Ishikawa (cell line): ENCODE data around the gene CROCC.

ENCODE experiments used
- CEBPB ChIP-seq: IDR thresholded peaks from 2 replicates; pipeline ENCODE4 v1.6.1; 2012
- CREB1 ChIP-seq: IDR thresholded peaks from 2 replicates; pipeline ENCODE4 v1.6.1; 2012; ENCODE audit warnings: low read depth
- EGR1 ChIP-seq: IDR thresholded peaks from 2 replicates; pipeline ENCODE4 v1.6.1; 2012
- EP300 ChIP-seq: IDR thresholded peaks from 2 replicates; pipeline ENCODE4 v1.6.1; 2012; ENCODE audit warnings: borderline replicate concordance
- FOXM1 ChIP-seq: IDR thresholded peaks from 2 replicates; pipeline ENCODE4 v1.6.1; 2012; ENCODE audit warnings: low read depth, borderline replicate concordance
- NFIC ChIP-seq: IDR thresholded peaks from 2 replicates; pipeline ENCODE4 v1.6.1; 2012
- RAD21 ChIP-seq: IDR thresholded peaks from 2 replicates; pipeline ENCODE4 v1.6.1; 2012; ENCODE audit warnings: low read depth
- TAF1 ChIP-seq: IDR thresholded peaks from 2 replicates; pipeline ENCODE4 v1.6.1; 2012; ENCODE audit warnings: low read depth, mild to moderate bottlenecking
- TCF12 ChIP-seq: IDR thresholded peaks from 2 replicates; pipeline ENCODE4 v1.6.1; 2012; ENCODE audit warnings: low read depth
- TEAD4 ChIP-seq: IDR thresholded peaks from 2 replicates; pipeline ENCODE4 v1.6.1; 2012
- YY1 ChIP-seq: IDR thresholded peaks from 2 replicates; pipeline ENCODE4 v1.6.1; 2012; ENCODE audit warnings: low read depth
- TF ChIP-seq, protein P1 (sequence below): IDR thresholded peaks from 2 replicates; pipeline ENCODE4 v1.6.1; 2012; ENCODE audit warnings: low read depth, mild to moderate bottlenecking
- TF ChIP-seq, protein P2 (sequence below): IDR thresholded peaks from 2 replicates; pipeline ENCODE4 v1.6.1; 2012
- TF ChIP-seq, protein P3 (sequence below): IDR thresholded peaks from 2 replicates; pipeline ENCODE4 v1.6.1; 2012

DNA sequence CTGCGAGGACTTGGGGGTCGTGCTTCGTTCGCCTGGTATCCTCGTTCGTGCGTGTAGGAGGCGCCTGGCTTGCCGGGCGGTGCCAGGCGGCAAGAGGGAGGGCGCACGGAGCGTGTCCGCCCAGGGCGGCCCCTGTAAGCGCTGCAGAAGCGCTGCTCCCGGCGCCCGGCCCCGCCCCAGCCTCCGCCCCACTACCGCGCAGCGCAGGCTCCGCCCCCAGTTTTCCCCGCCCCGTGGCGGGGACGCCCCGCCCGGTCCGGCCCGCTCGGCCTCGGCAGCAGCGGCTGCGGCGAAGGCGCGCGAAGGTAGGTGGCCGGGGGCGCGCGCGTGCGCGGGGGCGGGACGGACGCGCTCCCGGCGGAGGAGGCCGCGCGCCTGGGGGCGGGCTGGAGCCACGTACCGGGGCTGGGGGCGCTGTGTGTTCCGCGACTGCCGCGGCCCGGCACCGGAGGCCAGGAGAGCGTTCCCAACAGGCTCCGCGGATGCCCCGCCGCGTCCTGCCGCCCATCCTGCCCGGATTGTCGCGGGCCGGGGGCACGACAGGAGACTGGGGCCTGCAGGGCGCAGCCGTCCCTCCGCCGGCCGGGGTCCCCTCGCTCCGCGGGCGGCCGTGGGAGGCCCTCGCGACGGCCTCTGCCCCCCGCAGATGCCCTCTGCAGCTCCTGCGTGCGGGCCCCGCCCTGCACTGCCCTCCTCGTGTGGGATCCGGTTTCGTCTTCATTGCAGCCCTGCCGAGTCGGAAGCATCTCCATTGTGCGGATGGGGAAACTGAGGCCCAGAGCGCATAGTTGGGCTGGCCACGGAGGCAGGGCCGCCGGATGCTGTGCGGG lies 7.7 kb upstream of the CROCC start:
- TF ChIP-seq YY1: no peak
- no peak for TF ChIP-seq CREB1
- TF ChIP-seq, protein P1, sequence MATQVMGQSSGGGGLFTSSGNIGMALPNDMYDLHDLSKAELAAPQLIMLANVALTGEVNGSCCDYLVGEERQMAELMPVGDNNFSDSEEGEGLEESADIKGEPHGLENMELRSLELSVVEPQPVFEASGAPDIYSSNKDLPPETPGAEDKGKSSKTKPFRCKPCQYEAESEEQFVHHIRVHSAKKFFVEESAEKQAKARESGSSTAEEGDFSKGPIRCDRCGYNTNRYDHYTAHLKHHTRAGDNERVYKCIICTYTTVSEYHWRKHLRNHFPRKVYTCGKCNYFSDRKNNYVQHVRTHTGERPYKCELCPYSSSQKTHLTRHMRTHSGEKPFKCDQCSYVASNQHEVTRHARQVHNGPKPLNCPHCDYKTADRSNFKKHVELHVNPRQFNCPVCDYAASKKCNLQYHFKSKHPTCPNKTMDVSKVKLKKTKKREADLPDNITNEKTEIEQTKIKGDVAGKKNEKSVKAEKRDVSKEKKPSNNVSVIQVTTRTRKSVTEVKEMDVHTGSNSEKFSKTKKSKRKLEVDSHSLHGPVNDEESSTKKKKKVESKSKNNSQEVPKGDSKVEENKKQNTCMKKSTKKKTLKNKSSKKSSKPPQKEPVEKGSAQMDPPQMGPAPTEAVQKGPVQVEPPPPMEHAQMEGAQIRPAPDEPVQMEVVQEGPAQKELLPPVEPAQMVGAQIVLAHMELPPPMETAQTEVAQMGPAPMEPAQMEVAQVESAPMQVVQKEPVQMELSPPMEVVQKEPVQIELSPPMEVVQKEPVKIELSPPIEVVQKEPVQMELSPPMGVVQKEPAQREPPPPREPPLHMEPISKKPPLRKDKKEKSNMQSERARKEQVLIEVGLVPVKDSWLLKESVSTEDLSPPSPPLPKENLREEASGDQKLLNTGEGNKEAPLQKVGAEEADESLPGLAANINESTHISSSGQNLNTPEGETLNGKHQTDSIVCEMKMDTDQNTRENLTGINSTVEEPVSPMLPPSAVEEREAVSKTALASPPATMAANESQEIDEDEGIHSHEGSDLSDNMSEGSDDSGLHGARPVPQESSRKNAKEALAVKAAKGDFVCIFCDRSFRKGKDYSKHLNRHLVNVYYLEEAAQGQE: no peak
- TF ChIP-seq, protein P2, sequence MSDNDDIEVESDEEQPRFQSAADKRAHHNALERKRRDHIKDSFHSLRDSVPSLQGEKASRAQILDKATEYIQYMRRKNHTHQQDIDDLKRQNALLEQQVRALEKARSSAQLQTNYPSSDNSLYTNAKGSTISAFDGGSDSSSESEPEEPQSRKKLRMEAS: peak; percentile 96
- TF ChIP-seq, protein P3, sequence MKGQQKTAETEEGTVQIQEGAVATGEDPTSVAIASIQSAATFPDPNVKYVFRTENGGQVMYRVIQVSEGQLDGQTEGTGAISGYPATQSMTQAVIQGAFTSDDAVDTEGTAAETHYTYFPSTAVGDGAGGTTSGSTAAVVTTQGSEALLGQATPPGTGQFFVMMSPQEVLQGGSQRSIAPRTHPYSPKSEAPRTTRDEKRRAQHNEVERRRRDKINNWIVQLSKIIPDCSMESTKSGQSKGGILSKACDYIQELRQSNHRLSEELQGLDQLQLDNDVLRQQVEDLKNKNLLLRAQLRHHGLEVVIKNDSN: no peak
- TF ChIP-seq RAD21: no peak
- TF ChIP-seq EP300: no peak
- no peak for TF ChIP-seq TEAD4
- TF ChIP-seq CEBPB: no peak
- TF ChIP-seq TAF1: peak; percentile 35; the same call in 1 of the 2 replicates
- TF ChIP-seq NFIC: no peak
- TF ChIP-seq EGR1: peak; percentile 72
- no peak for TF ChIP-seq FOXM1
- no peak; the same call in 1 of the 2 replicates for TF ChIP-seq TCF12
